D721Med (cell line): ENCODE measurements around the gene LMX1B.
"Not testable (repeated sequence)": the region's sequence is repeated elsewhere in the genome, so short reads cannot be mapped to it uniquely, and the experiment has no call there.

Source experiments
- DNase-seq: peaks from one replicate; pipeline ENCODE4 v3.0.0; 2011; ENCODE audit warnings: low spot score; ENCODE audit not compliant: insufficient read length
- FAIRE-seq: peaks from 2 replicates; lab custom pipeline; 2011; peaks lifted over from hg19 to GRCh38; lab: Jason Lieb, UNC
- CTCF ChIP-seq: IDR thresholded peaks from 2 replicates; pipeline ENCODE4 v1.5.1; 2012; ENCODE audit warnings: mild to moderate bottlenecking, control low read depth; ENCODE audit not compliant: insufficient read depth; ENCODE audit errors: missing control alignments

Gene LMX1B

GRCh38 chr9:126650404-126651341 is 36.9 kb downstream of the LMX1B start:
- TF ChIP-seq CTCF: no peak
- DNase-seq: no peak
- no peak for FAIRE-seq

- no peak for TF ChIP-seq CTCF
- DNase-seq: no peak
- no peak for FAIRE-seq
Measured at GRCh38 chr9:126652140-126652582, 38.4 kb downstream of the LMX1B start.

- no peak for TF ChIP-seq CTCF
- no peak for FAIRE-seq
- no peak for DNase-seq
Measured at GRCh38 chr9:126654124-126654523, 40.4 kb downstream of the LMX1B start.

GRCh38 chr9:126656214-126656613 is 42.5 kb downstream of the LMX1B start:
- FAIRE-seq, DNase-seq: not testable (repeated sequence)

GRCh38 chr9:126658201-126658825 is 44.6 kb downstream of the LMX1B start:
- DNase-seq (no peak), FAIRE-seq (no peak)
- TF ChIP-seq CTCF: no peak

GRCh38 chr9:126658956-126659555 is 45.3 kb downstream of the LMX1B start:
- FAIRE-seq (no peak), DNase-seq (no peak)
- TF ChIP-seq CTCF: no peak

GRCh38 chr9:126661122-126661520 is 47.4 kb downstream of the LMX1B start:
- TF ChIP-seq CTCF: no peak
- DNase-seq (no peak), FAIRE-seq (no peak)
